MM.1S (cell line): ENCODE data around the gene LRP5.

Experiments used
- CTCF ChIP-seq: fragments of 300-600 bp; sonication (generic); IDR thresholded peaks from 2 replicates; pipeline ENCODE4 v1.5.1; 2016; ENCODE audit warnings: antibody characterized with exemption, low read length, mixed read lengths
- EZH2phosphoT487 ChIP-seq: fragments of 300-600 bp; sonication (generic); IDR thresholded peaks from 2 replicates; pipeline ENCODE4 v1.6.1; 2018; ENCODE audit warnings: antibody characterized with exemption, low read length

GRCh38 chr11:68450711-68451110, 138.3 kb downstream of the LRP5 start:
- TF ChIP-seq CTCF (no peak), EZH2phosphoT487 (no peak)
